Suppressor macrophage (primary cell): ENCODE measurements around the gene CLASP1.
"Not testable (repeated sequence)": the region's sequence is repeated elsewhere in the genome, so short reads cannot be mapped to it uniquely, and the experiment has no call there.

Experiments
- DNase-seq, 4 experiments: peaks; one replicate each; pipeline ENCODE4 v3.0.0-alpha.2; 2020 to 2022

Gene CLASP1

GRCh38 chr2:121365061-121365460 is 284.2 kb downstream of the CLASP1 start:
- DNase-seq: no peak

- no peak for DNase-seq
Observed at GRCh38 chr2:121363632-121364420, 285.4 kb downstream of the CLASP1 start.

GRCh38 chr2:121362774-121363173 is 286.5 kb downstream of the CLASP1 start:
- no peak for DNase-seq

- DNase-seq: no peak
Observed at GRCh38 chr2:121362226-121362625, 287.0 kb downstream of the CLASP1 start.

- DNase-seq: no peak
Observed at GRCh38 chr2:121360566-121361300, 288.5 kb downstream of the CLASP1 start.

- no peak for DNase-seq
Observed at GRCh38 chr2:121359716-121360565, 289.3 kb downstream of the CLASP1 start.

- no peak for DNase-seq
Observed at GRCh38 chr2:121359170-121359569, 290.1 kb downstream of the CLASP1 start.

- DNase-seq: no peak
Observed at GRCh38 chr2:121358291-121358690, 291.0 kb downstream of the CLASP1 start.

- DNase-seq: peak; percentile 73 to 82 (median 79)
Observed at GRCh38 chr2:121356058-121356640, 293.1 kb downstream of the CLASP1 start.

GRCh38 chr2:121355488-121355887 is 293.8 kb downstream of the CLASP1 start:
- DNase-seq: no peak

- no peak for DNase-seq
Observed at GRCh38 chr2:121351521-121352318, 297.5 kb downstream of the CLASP1 start.

GRCh38 chr2:121350890-121351289 is 298.4 kb downstream of the CLASP1 start:
- no peak for DNase-seq

GRCh38 chr2:121350402-121350775 is 298.9 kb downstream of the CLASP1 start:
- DNase-seq: no peak

- DNase-seq: no peak
Observed at GRCh38 chr2:121349721-121350401, 299.4 kb downstream of the CLASP1 start.

GRCh38 chr2:121348128-121348740 is 301.0 kb downstream of the CLASP1 start:
- DNase-seq: no peak

- DNase-seq: no peak
Observed at GRCh38 chr2:121346859-121347258, 302.4 kb downstream of the CLASP1 start.

GRCh38 chr2:121346407-121346806 is 302.9 kb downstream of the CLASP1 start:
- no peak for DNase-seq

GRCh38 chr2:121345887-121346286 is 303.4 kb downstream of the CLASP1 start:
- no peak for DNase-seq

GRCh38 chr2:121345101-121345500 is 304.2 kb downstream of the CLASP1 start:
- no peak for DNase-seq

GRCh38 chr2:121343828-121344399 is 305.3 kb downstream of the CLASP1 start:
- not testable (repeated sequence) for DNase-seq
